ENCODE data around the gene GABBR2. TPM values are rescaled to one million over a fixed set of nuclear protein-coding genes. Genes with fewer than 3 reads are reported as not detected.

Gene GABBR2
- total RNA-seq, 2 experiments from 2014 or later, result not detected

GRCh38 chr9:98576859-98577258 lies 131.9 kb downstream of the GABBR2 start:
- Histone ChIP-seq H3K36me3 (ENCODE audit: insufficient read depth, low read length) (no peaks in the 10 kb centered on the region), H3K27ac (ENCODE audit: low read depth in 1 of 2, low read length in 2 of 2) (no peak overlapping the region), H3K4me1 (ENCODE audit: insufficient read depth, low read length) (peaks cover 9% of the 10 kb centered on the region), H3K27me3 (ENCODE audit: control insufficient read depth in 1 of 2, insufficient read depth in 2 of 2, low read length in 2 of 2) (peaks cover 2 to 15% of the 10 kb centered on the region in 2 experiments), H3K4me3 (ENCODE audit: low read length) (no peak overlapping the region), H3K9me3 (ENCODE audit: control insufficient read depth in 1 of 2, insufficient read depth in 1 of 2, low read length in 2 of 2) (peaks cover 0 to 7% of the 10 kb centered on the region in 2 experiments)
- intact Hi-C loops (cut with DNase I, micrococcal nuclease), result no loop called here
- no peak overlapping the region for H3K4me3 Mint-ChIP-seq
- H3K4me1 Mint-ChIP-seq (ENCODE audit: low read depth), result peaks cover 12% of the 10 kb centered on the region
- H3K9me3 Mint-ChIP-seq, result no peaks in the 10 kb centered on the region
- ChIA-PET CTCF (no interaction called here), POLR2A (no interaction called here)
- H3K36me3 Mint-ChIP-seq (ENCODE audit: low read depth), result no peaks in the 10 kb centered on the region
- TF ChIP-seq CTCF (IDR thresholded peaks at IDR 0.05), result no peak
- peaks cover 30% of the 10 kb centered on the region for H3K27me3 Mint-ChIP-seq
- ATAC-seq (ENCODE audit: poor library complexity), result no peak
- no peak overlapping the region for H3K27ac Mint-ChIP-seq
- no peak for DNase-seq

GRCh38 chr9:98576354-98576753 lies 132.4 kb downstream of the GABBR2 start:
- no peak for DNase-seq
- H3K9me3 ChIP-seq (ENCODE audit: control insufficient read depth in 1 of 2, insufficient read depth in 1 of 2, low read length in 2 of 2), result peaks cover 0 to 7% of the 10 kb centered on the region in 2 experiments
- no peak for TF ChIP-seq CTCF (IDR thresholded peaks at IDR 0.05)
- Mint-ChIP-seq H3K4me1 (ENCODE audit: low read depth) (peaks cover 12% of the 10 kb centered on the region), H3K27me3 (peaks cover 32% of the 10 kb centered on the region), H3K9me3 (no peaks in the 10 kb centered on the region), H3K4me3 (no peak overlapping the region), H3K36me3 (ENCODE audit: low read depth) (no peaks in the 10 kb centered on the region), H3K27ac (no peak overlapping the region)
- ChIA-PET CTCF (interaction anchor here (0.9 kb wide), 1 partner anchor 10 kb away, joined by 5 read pairs; no protein-coding TSS in a partner anchor), POLR2A (no interaction called here)
- no peak overlapping the region for H3K4me3 ChIP-seq (ENCODE audit: low read length)
- H3K27me3 ChIP-seq (ENCODE audit: control insufficient read depth in 1 of 2, insufficient read depth in 2 of 2, low read length in 2 of 2), result peaks cover 2 to 15% of the 10 kb centered on the region in 2 experiments
- intact Hi-C loops (cut with DNase I, micrococcal nuclease), result no loop called here
- H3K4me1 ChIP-seq (ENCODE audit: insufficient read depth, low read length), result peaks cover 9% of the 10 kb centered on the region
- H3K27ac ChIP-seq (ENCODE audit: low read depth in 1 of 2, low read length in 2 of 2), result no peak overlapping the region
- H3K36me3 ChIP-seq (ENCODE audit: insufficient read depth, low read length), result no peaks in the 10 kb centered on the region
- no peak for ATAC-seq (ENCODE audit: poor library complexity)

- ChIA-PET POLR2A (no interaction called here), CTCF (interaction anchor here (0.9 kb wide), 1 partner anchor 9 kb away, joined by 5 read pairs; no protein-coding TSS in a partner anchor)
- peaks cover 0 to 4% of the 10 kb centered on the region in 2 experiments for H3K9me3 ChIP-seq (ENCODE audit: control insufficient read depth in 1 of 2, insufficient read depth in 1 of 2, low read length in 2 of 2)
- no peaks in the 10 kb centered on the region for H3K36me3 ChIP-seq (ENCODE audit: insufficient read depth, low read length)
- no peak overlapping the region for H3K27ac ChIP-seq (ENCODE audit: low read depth in 1 of 2, low read length in 2 of 2)
- Mint-ChIP-seq H3K27ac (no peak overlapping the region), H3K9me3 (no peaks in the 10 kb centered on the region), H3K36me3 (ENCODE audit: low read depth) (no peaks in the 10 kb centered on the region), H3K4me3 (no peak overlapping the region), H3K4me1 (ENCODE audit: low read depth) (peaks cover 12% of the 10 kb centered on the region), H3K27me3 (peaks cover 32% of the 10 kb centered on the region)
- no peak overlapping the region for H3K4me3 ChIP-seq (ENCODE audit: low read length)
- intact Hi-C loops (cut with DNase I, micrococcal nuclease), result no loop called here
- H3K27me3 ChIP-seq (ENCODE audit: control insufficient read depth in 1 of 2, insufficient read depth in 2 of 2, low read length in 2 of 2), result peaks cover 2 to 15% of the 10 kb centered on the region in 2 experiments
- ATAC-seq (ENCODE audit: poor library complexity) (no peak), DNase-seq (peak in 2 of 14 experiments; percentile 4 to 5)
- TF ChIP-seq CTCF (IDR thresholded peaks at IDR 0.05), result no peak
- peaks cover 9% of the 10 kb centered on the region for H3K4me1 ChIP-seq (ENCODE audit: insufficient read depth, low read length)
Measured at GRCh38 chr9:98575379-98576346, 133.1 kb downstream of the GABBR2 start.

All from CD4-positive, alpha-beta T cell (primary cell).